ENCODE results near the gene ARHGEF10L. TPM values are rescaled to one million over a fixed set of nuclear protein-coding genes. Genes with fewer than 3 reads are reported as not detected.

ARHGEF10L gene
- total RNA-seq, 1 experiment from 2014 or later: 11.2 TPM

DNA sequence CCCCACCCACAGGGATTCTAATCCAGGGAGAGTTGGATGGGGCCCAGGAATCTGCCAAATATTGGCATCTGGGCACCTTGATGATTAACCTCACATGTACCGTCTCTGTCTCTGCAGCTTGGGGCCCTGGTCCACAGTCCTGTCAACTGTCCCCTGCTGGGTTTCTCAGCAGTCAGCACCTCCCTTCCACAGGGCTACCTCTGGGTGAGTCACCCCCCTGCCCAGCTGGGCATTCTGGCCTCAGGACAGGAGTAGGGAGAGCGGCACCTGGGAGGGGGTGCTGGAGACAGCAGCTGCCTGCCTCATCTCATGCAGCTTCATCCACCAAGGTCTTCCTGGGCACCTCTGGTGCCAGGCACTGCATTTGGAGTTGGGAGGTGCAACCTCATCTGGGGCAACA lies 115.0 kb downstream of the ARHGEF10L start:
- no peak overlapping the region for H3K9ac ChIP-seq (ENCODE audit: low read length)
- H3K4me3 ChIP-seq (ENCODE audit: low read length): no peak overlapping the region
- ChIA-PET POLR2A (ENCODE audit: unreplicated experiment) (no interaction called here), CTCF (no interaction called here)
- H3F3A ChIP-seq (ENCODE audit: low read length, unreplicated experiment): no peaks in the 10 kb centered on the region
- H3K4me2 ChIP-seq (ENCODE audit: low read length): no peak overlapping the region
- ATAC-seq: no peak
- H3K27ac ChIP-seq (ENCODE audit: low read length): no peak overlapping the region
- intact Hi-C loops (cut with micrococcal nuclease): loop anchor here (5.0 kb wide), 1 partner anchor 448 kb away; no protein-coding TSS in a partner anchor
- no peaks in the 10 kb centered on the region for H3K36me3 ChIP-seq (ENCODE audit: low read depth, low read length)
- no peaks in the 10 kb centered on the region for H3K9me3 ChIP-seq (ENCODE audit: low read length)
- H2AFZ ChIP-seq (ENCODE audit: low read length): no peak overlapping the region
- DNase-seq: no peak
- no peaks in the 10 kb centered on the region for H4K20me1 ChIP-seq (ENCODE audit: low read length)
- H3K79me2 ChIP-seq (ENCODE audit: low read length): no peaks in the 10 kb centered on the region
- no peaks in the 10 kb centered on the region for H3K4me1 ChIP-seq (ENCODE audit: insufficient read depth, low read length)
- no TSS peak for BruUV-seq (replicated peaks)
- no peaks in the 10 kb centered on the region for H3K9me2 ChIP-seq (replicated peaks; ENCODE audit: low read length)
- H3K27me3 ChIP-seq (ENCODE audit: low read length): no peaks in the 10 kb centered on the region
- TF ChIP-seq, protein P1, sequence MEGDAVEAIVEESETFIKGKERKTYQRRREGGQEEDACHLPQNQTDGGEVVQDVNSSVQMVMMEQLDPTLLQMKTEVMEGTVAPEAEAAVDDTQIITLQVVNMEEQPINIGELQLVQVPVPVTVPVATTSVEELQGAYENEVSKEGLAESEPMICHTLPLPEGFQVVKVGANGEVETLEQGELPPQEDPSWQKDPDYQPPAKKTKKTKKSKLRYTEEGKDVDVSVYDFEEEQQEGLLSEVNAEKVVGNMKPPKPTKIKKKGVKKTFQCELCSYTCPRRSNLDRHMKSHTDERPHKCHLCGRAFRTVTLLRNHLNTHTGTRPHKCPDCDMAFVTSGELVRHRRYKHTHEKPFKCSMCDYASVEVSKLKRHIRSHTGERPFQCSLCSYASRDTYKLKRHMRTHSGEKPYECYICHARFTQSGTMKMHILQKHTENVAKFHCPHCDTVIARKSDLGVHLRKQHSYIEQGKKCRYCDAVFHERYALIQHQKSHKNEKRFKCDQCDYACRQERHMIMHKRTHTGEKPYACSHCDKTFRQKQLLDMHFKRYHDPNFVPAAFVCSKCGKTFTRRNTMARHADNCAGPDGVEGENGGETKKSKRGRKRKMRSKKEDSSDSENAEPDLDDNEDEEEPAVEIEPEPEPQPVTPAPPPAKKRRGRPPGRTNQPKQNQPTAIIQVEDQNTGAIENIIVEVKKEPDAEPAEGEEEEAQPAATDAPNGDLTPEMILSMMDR (conservative IDR thresholded peaks at IDR 0.05; ENCODE audit: low read depth, low read length): no peak
- no peak for TF ChIP-seq EZH2 (IDR thresholded peaks at IDR 0.05; ENCODE audit: low read length, unreplicated experiment)
- no peak for TF ChIP-seq EZH2phosphoT487 (IDR thresholded peaks at IDR 0.05; ENCODE audit: borderline replicate concordance, low read length)

DNA sequence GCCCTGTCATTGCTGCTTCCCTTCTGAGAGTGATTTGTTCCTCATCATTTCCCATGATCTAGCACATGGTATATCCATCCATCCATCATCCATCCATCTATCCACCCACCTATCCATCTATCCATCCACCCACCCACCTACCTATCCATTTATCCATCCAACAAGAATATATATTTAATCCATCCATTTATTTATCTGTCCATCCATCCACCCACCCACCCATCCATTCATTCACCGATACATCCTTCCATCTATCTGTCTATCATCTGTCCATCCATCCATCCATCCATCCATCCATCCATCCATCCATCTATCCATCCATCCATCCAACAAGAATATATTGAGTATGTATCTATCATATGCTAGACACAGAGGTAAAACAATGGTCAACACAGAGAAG lies 115.7 kb downstream of the ARHGEF10L start:
- no peak overlapping the region for H3K27ac ChIP-seq (ENCODE audit: low read length)
- no peak overlapping the region for H3K4me3 ChIP-seq (ENCODE audit: low read length)
- H3K9me2 ChIP-seq (replicated peaks; ENCODE audit: low read length): no peaks in the 10 kb centered on the region
- H4K20me1 ChIP-seq (ENCODE audit: low read length): no peaks in the 10 kb centered on the region
- TF ChIP-seq, protein P1 (conservative IDR thresholded peaks at IDR 0.05; ENCODE audit: low read depth, low read length): no peak
- TF ChIP-seq EZH2phosphoT487 (IDR thresholded peaks at IDR 0.05; ENCODE audit: borderline replicate concordance, low read length): no peak
- no peak for TF ChIP-seq EZH2 (IDR thresholded peaks at IDR 0.05; ENCODE audit: low read length, unreplicated experiment)
- no peak overlapping the region for H3K4me2 ChIP-seq (ENCODE audit: low read length)
- ChIA-PET POLR2A (ENCODE audit: unreplicated experiment) (no interaction called here), CTCF (no interaction called here)
- no peaks in the 10 kb centered on the region for H3K4me1 ChIP-seq (ENCODE audit: insufficient read depth, low read length)
- H3F3A ChIP-seq (ENCODE audit: low read length, unreplicated experiment): no peaks in the 10 kb centered on the region
- no peaks in the 10 kb centered on the region for H3K27me3 ChIP-seq (ENCODE audit: low read length)
- H3K79me2 ChIP-seq (ENCODE audit: low read length): no peaks in the 10 kb centered on the region
- BruUV-seq (replicated peaks): no TSS peak
- no peak for DNase-seq
- H3K36me3 ChIP-seq (ENCODE audit: low read depth, low read length): no peaks in the 10 kb centered on the region
- H3K9me3 ChIP-seq (ENCODE audit: low read length): no peaks in the 10 kb centered on the region
- ATAC-seq: no peak
- H2AFZ ChIP-seq (ENCODE audit: low read length): no peak overlapping the region
- intact Hi-C loops (cut with micrococcal nuclease): no loop called here
- no peak overlapping the region for H3K9ac ChIP-seq (ENCODE audit: low read length)

DNA sequence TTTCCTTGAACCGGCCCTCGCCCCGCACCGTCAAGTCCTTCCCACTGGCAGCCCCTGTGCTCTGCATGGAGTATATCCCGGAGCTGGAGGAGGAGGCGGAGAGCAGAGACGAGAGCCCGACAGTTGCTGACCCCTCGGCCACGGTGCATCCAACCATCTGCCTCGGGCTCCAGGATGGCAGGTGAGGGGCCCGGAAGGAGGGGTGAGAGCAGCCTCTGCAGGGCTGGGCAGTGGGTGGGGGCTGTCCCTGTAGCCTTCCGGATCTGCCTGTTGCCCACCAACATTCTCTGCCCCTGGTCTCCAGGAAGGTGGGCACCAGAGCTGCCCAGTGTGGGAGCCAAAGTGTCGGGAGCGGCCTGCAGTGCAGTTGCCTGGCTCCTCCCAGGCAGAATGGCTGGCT lies 116.4 kb downstream of the ARHGEF10L start:
- Histone ChIP-seq H3K9ac (ENCODE audit: low read length) (no peak overlapping the region), H3K4me3 (ENCODE audit: low read length) (no peak overlapping the region), H2AFZ (ENCODE audit: low read length) (no peak overlapping the region), H3K27ac (ENCODE audit: low read length) (no peak overlapping the region), H3K4me1 (ENCODE audit: insufficient read depth, low read length) (no peaks in the 10 kb centered on the region), H3F3A (ENCODE audit: low read length, unreplicated experiment) (no peaks in the 10 kb centered on the region), H3K36me3 (ENCODE audit: low read depth, low read length) (no peaks in the 10 kb centered on the region), H3K9me3 (ENCODE audit: low read length) (no peaks in the 10 kb centered on the region), H3K79me2 (ENCODE audit: low read length) (no peaks in the 10 kb centered on the region), H3K27me3 (ENCODE audit: low read length) (no peaks in the 10 kb centered on the region), H3K4me2 (ENCODE audit: low read length) (no peak overlapping the region), H3K9me2 (replicated peaks; ENCODE audit: low read length) (no peaks in the 10 kb centered on the region), H4K20me1 (ENCODE audit: low read length) (no peaks in the 10 kb centered on the region)
- no TSS peak for BruUV-seq (replicated peaks)
- CTCF ChIA-PET: no interaction called here
- ATAC-seq (no peak), DNase-seq (no peak)
- intact Hi-C loops (cut with micrococcal nuclease): no loop called here
- POLR2A ChIA-PET (ENCODE audit: unreplicated experiment): no interaction called here
- TF ChIP-seq EZH2phosphoT487 (IDR thresholded peaks at IDR 0.05; ENCODE audit: borderline replicate concordance, low read length) (no peak), EZH2 (IDR thresholded peaks at IDR 0.05; ENCODE audit: low read length, unreplicated experiment) (no peak)
- TF ChIP-seq, protein P1 (conservative IDR thresholded peaks at IDR 0.05; ENCODE audit: low read depth, low read length): no peak

All from PC-3 (cell line).